ENCODE results near the gene ANKRD33.

ANKRD33 gene

DNA sequence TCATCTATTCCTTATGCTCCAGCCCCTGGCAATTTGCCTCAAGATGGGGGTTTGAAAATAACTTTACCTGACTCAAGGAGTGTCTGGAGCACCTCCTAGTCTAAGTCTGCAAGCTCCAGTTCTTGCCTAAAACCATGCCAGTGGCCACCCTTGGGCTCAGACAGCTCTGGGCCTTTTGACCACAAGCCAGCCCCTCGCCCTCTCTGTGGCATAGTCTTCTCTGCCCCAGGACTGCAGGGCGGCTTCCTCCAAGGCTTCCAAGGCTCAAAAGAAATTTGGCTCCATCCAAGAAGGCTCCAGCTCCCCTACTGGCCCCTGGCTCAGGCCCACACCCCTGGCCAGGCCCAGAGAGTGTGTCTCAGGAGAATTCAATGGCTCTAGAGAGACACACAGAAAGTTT, 34.2 kb downstream of the ANKRD33 start:
- no peak for DNase-seq

DNA sequence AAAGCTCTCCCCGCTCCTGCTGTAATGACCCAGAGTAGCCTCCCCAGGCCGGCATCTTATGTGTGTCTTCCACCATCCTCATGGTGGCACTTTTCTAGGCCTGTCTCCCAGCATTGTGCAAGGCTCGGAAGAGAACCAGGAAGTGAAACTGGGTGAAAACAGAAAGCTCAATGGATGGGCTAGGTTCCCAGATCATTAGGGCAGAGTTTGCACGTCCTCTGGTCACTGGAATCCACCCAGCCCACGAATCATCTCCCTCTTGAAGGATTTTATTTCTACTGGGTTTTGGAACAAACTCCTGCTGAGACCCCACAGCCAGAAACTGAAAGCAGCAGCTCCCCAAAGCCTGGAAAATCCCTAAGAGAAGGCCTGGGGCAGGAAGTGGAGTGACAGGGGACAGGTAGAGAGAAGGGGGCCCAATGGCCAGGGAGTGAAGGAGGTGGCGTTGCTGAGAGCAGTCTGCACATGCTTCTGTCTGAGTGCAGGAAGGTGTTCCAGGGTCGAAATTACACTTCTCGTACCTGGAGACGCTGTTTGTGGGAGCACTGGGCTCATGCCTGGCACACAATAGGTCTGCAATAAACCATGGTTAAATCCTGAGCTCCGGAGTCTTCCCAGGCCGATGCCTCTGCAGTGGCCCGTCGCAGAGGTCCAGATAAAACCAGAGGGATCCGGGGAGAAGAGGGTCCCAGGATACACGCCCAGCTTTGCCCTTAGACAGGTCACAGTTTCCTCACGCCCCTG, 35.0 kb downstream of the ANKRD33 start:
- DNase-seq, result peak; percentile 97

DNA sequence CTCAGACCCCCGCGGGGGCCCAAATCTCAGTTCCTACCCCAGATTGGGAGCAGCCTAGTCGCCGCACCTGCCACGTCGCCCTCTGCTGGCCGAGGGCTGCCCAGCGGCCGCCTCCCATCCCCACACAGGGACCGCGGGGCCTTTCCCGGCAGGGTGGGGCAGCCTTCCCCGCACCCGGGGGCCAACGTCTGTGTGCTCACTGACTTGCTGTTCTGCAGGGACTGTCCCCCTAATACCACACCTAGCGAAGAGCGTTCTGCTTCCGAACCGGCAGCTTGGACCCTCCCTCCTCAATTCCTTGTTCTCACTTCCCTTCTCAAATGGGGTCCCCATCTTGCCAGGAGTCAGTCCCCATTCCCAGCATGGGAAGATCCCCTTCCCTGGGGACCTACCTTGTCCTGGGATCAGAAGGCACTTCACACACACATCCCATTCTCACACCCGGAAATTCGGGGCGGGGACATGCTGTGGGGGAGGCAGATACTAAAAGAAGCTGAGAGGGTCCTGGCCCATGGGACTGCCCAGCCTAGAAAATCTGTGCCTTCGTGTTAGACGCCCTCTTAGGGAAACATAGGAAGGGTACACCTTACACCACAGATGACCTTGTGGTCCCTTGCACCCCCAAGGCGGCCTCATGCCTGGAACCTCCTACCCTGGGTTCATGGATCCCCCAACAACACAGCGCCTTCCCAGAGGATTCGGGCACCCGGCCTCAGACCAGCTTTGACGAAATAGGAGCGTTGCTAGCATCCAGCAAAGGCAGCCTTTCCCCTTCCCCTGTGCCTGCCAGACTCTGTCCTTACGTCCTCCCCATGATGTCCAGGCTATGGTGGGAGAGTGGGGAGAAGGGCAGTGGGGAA, 35.8 kb downstream of the ANKRD33 start:
- DNase-seq, result peak; percentile 55

DNA sequence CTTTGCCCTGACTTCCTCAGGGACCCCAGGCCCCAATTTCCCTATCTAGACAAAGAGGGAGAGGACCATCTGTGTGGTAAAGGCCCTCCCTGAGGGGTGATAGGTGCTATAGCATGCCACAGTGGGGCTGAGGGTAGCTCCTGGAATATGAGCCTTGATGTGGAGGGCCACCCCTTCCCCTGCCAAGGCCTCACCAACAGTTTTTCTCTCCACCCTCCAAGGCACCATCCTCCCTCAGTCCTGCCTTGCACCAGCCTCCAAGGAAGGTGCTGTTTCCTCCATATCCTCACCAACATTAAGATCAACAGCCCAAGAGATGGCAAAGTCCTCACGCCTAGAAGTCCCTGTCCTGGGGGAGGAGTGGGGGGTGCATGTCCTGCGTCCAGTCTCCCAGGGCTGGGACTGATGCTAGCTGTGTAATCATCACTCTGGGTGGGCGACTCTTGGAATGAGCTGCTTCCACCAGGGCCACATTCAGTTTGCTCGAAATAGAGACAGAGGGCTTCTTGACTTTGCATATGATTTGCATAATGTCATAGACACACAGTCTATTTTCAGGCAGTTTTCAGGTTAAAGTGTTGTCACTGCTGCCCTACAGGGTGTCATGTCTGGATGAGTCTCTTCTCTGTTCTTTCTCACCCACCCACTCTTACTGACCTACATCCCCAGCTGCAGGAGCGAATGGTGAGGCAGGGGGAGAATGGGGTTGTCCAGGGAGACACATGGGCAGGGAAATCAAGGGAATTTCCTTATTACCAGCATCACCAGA, 36.8 kb downstream of the ANKRD33 start:
- DNase-seq, result peak; percentile 75

DNA sequence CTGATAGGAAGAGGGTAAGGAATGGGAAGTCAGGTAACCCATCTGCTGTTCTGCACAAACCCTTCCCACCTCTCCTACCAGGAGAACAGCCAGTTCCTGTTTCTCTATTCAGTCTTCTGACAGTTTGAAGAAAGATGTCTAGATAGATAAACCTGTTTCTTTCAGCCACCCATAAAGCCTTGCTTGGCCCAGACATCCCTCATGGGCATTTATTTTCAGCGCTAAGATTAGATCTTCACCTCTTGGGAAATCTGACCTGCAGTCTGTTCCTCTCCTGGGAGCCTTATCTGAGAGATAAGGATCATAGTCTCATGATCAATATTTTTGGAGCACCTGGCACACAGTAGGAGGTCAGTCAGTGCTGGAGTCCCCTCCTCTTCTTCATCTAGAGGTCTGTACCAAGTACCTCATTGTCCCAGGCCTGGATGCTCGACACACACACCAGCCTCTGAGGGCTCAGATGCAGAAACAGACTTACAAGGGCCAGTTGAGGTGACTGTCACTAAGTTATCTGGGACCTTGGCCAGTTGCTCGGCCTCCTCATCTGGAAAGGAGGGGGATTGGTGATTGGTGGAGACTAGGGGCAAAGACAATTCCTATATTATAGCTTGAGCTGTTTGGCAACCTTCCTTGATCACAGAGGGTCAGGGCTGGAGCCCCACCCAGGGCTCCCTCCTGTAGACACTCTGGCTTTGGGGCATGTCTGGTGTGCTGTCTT, 37.6 kb downstream of the ANKRD33 start:
- DNase-seq, result no peak

DNA sequence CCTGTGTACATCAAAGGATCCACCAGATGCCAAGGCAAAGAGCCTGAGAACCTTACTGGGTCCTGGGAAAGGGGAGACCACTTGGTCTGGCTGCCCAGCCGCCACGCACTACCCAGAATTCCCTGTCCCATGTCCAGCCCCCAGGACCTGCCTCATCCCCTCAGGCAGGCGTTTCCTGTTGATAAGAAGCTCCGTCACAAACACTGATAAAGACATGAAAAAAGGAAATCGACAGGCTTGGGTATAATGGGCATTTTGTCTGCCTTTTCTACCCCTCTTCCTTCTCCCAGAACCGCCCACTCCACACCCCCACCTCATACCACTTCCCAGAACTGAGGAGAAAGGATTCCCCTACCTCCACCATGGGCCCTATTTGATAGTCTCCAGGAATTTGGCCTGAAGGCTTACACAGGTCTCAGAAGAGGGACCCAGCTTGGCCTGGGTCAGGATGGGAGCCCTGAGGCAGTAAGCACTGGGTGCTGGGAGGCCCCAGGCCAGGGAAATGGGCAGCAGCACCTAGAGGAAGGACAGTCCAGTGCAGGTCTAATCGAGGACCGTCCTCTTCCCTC, 38.2 kb downstream of the ANKRD33 start:
- DNase-seq, result no peak

DNA sequence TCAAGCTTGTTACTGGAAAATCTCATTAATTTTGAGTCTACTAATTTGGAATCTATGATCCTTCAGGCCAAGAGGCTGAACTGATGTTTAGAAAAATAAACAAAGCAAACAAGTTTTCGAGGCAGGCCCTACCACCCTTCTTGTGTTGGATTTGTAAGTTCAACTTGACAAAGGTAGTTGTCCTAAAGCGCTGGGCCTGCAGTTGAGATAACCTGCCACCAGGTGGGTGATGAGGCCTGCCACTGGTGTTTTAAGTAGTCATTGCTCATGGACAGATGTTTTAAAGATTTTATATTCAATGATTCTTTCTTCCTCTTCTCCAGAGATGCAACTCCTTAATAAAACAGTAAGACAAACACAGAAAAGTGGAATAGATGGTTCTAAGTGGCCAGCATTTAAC, 38.8 kb downstream of the ANKRD33 start:
- DNase-seq, result peak; percentile 50

DNA sequence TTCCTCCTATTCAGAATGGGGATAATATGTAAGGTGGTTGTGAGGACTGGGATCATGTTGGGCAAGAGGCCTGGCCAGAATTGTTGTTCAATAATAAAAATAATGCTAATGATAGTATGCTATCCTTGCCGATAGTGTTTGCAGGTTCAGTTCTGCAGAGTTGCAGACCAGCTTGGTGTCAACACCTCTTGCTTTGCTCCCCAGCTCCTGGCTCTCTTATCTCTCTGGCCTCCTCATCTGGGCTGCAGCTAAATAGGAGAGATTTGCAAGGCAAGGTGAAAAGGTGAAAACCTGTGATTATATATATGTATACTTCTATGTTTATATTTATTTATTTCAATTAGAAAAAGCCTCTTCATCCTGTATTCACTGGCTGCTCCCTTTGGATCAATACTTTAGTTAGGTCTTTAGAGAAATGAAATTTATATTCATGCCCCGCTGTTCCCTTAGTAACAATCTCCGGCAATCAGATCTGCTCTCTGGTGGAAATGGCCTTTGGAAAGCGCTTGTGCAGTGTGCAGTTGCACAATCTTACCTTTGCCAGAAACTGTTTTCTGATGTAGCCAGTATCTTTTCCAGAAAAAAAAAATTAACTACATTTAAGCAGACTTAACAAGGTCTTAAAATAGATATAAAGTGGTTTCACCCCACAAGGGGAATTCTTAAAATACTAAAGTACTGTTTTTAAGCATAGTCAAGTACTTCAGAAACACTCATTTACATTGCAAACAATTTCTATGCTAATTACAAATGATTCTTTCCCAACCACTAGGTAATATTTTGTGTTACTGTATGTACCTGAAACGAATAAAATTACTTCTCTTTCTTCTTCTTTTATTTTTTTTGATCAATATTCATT, 44.5 kb downstream of the ANKRD33 start:
- no peak for DNase-seq

DNA sequence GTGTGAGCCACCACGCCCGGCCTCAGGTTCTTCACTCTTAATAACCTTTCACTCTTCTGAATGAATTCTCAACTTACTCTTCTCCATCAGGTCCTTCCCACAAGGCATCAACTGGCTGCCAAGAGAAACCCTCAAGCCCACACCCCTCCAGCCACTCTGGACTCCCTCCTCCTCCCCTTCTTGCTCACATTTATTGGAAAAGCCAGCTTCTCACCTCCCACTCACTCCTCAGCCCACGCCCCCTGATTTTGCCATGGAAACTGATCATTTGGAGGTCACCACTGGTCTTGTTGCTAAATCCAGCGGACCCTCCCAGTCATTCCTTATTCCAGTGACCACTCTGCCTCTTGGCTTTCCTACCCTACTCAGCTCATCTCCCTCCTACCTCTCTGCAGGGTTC, 46.2 kb downstream of the ANKRD33 start:
- no peak for DNase-seq

DNA sequence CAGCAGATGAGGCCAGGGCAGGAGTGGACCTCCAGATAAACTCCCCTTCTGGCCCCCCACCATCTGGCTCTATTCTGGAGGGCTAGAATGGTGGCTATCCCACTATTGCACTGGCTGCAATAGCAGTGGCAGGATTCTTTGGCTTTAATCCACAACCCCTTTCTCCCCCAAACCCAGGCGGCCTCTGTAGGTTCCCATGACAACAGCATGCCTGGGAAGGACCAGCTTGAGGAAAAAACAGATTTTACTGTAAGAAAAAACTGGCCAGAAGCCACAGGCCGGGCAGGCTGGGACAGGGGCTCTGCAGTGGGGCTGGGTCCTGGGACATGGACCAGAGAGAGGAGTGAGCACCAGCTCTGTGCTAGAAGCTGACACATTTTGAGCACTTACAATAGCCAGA, 50.0 kb downstream of the ANKRD33 start:
- DNase-seq, result no peak

DNA sequence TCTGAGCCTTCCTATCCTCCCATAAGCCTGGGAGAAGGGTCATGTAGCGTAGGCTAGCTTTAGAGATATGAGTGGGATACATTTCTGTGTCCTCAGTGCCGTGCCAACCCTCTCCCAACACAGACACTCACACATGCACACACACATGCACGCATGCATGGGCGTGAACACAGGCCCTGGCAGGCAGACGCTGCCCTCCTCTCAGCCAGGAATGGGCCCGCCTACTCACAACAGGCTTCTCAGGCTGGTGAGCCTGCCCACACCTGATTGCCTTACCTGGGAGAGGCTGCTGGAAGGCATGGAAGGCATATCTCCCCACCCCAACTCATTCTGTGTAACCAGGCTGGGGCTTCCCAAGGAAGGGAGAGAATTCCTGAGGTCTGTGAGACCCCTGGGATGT, 50.8 kb downstream of the ANKRD33 start:
- DNase-seq, result no peak

DNA sequence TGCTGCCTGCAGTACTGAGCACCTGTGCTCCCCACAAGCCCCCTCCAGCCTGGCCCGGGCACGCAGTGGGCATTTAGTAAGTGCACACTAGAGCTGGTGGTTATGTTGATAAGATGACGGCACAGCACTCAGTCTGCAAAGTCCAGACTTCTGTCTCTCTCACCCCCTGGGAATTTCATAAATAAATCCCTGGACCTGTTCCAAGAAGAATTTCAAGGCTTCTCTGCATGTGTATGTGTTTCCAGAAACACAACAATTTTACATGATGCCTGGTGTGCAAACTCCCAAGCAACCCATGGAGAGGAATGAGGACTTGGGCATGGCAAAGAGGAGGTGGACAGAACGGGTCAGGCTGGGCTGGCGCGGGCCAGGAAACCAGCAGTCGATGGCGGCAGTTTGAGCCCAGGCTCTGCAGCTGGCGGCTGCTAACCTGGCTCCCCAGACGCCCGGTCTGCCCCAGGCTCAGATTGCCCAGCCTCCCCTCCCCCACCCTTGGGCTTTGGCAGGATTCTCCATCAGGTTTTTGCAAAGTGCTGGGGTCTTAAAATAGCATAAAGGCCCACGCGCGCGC, 53.2 kb downstream of the ANKRD33 start:
- no peak for DNase-seq
